ENCODE data around the gene KRTCAP2.
"Not testable (repeated sequence)": the region's sequence is repeated elsewhere in the genome, so short reads cannot be mapped to it uniquely, and the experiment has no call there.

KRTCAP2 gene

DNA sequence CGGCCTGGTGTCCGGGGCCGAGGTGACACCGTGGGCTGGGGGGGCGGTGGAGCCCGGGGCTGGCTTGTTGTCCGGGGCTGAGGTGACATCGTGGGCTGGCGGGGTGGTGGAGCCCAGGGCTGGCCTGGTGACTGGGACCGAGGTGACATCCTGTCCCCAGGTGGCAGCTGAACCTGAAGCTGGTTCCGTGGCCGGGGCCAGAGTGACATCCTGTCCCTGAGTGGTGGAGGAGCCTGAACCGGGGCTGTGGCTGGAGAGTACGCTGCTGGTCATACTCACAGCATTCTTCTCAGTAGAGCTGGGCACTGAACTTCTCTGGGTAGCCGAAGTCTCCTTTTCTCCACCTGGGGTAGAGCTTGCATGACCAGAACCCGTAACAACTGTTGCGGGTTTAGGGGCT lies 18.8 kb upstream of the KRTCAP2 start:
- no peaks in the 10 kb centered on the region for H3K36me3 ChIP-seq (ENCODE audit: control insufficient read depth in 1 of 2, insufficient read depth in 2 of 2, low read length in 2 of 2)
- H3K4me3 ChIP-seq (ENCODE audit: low read depth in 1 of 2, low read length in 2 of 2) = peak overlapping the region in 1 of 2 donors; percentile 57
- H3K4me1 ChIP-seq (ENCODE audit: control insufficient read depth in 1 of 2, insufficient read depth in 2 of 2, low read length in 2 of 2) = peaks cover 27 to 33% of the 10 kb centered on the region in 2 donors
- H3K27me3 ChIP-seq (ENCODE audit: control insufficient read depth in 1 of 2, insufficient read depth in 2 of 2, low read length in 2 of 2) = no peaks in the 10 kb centered on the region
- no peak overlapping the region for H3K27ac ChIP-seq (ENCODE audit: low read depth, low read length)
- no peaks in the 10 kb centered on the region for H3K9me3 ChIP-seq (ENCODE audit: control insufficient read depth in 1 of 2, low read length in 2 of 2)
- H3K9ac ChIP-seq (ENCODE audit: low read depth in 1 of 2, low read length in 2 of 2) = peak overlapping the region in 1 of 2 donors; percentile 79

DNA sequence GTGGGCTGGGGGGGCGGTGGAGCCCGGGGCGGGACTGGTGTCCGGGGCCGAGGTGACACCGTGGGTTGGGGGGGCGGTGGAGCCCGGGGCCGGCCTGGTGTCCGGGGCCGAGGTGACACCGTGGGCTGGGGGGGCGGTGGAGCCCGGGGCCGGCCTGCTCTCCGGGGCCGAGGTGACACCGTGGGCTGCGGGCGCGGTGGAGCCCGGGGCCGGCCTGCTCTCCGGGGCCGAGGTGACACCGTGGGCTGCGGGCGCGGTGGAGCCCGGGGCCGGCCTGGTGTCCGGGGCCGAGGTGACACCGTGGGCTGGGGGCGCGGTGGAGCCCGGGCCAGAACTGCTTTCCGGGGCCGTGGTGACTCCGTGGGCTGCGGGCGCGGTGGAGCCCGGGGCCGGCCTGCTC lies 16.8 kb upstream of the KRTCAP2 start:
- not testable (repeated sequence) for H3K9me3 ChIP-seq (ENCODE audit: control insufficient read depth in 1 of 2, low read length in 2 of 2); H3K9ac ChIP-seq (ENCODE audit: low read depth in 1 of 2, low read length in 2 of 2); H3K36me3 ChIP-seq (ENCODE audit: control insufficient read depth in 1 of 2, insufficient read depth in 2 of 2, low read length in 2 of 2); H3K4me3 ChIP-seq (ENCODE audit: low read depth in 1 of 2, low read length in 2 of 2); H3K27me3 ChIP-seq (ENCODE audit: control insufficient read depth in 1 of 2, insufficient read depth in 2 of 2, low read length in 2 of 2); H3K27ac ChIP-seq (ENCODE audit: low read depth, low read length)
- peaks cover 44 to 47% of the 10 kb centered on the region in 2 donors for H3K4me1 ChIP-seq (ENCODE audit: control insufficient read depth in 1 of 2, insufficient read depth in 2 of 2, low read length in 2 of 2)

DNA sequence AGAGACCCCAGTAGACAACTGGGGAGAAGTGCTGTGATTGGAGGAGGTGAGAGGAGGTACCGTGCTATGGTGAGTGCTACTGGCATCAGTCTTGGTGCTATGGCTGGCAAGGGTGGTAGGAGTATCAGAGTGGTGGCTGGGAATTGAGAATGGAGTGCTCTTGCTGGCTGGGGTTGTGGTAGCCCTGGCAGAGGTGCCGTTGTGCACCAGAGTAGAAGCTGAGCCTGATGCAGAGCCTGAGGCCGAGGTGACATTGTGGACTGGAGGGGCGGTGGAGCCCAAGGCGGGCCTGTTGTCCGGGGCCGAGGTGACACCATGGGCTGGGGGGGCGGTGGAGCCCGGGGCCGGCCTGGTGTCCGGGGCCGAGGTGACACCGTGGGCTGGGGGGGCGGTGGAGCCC lies 15.2 kb upstream of the KRTCAP2 start:
- no peaks in the 10 kb centered on the region for H3K27me3 ChIP-seq (ENCODE audit: control insufficient read depth in 1 of 2, insufficient read depth in 2 of 2, low read length in 2 of 2)

DNA sequence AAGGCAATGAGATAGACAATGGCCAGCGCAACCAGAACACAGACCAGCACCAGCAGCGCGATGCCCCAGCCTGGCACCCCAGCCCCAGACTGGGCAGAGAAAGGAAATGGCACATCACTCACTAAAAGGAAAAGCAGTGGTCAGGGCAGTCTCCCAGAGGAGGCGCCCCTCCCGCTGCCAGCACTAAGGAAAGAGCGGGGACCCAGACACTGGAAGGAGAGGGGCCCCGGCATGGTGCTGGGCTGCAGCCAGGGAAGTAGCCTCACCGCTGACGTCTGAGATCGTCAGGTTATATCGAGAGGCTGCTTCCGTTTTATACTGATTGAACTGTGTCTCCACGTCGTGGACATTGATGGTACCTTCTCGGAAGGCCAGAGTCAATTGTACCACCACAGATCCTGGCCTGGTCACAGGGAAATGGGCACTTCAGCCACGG lies 14.4 kb upstream of the KRTCAP2 start:
- H3K36me3 ChIP-seq (ENCODE audit: control insufficient read depth in 1 of 2, insufficient read depth in 2 of 2, low read length in 2 of 2) = no peaks in the 10 kb centered on the region
- no peak overlapping the region for H3K9ac ChIP-seq (ENCODE audit: low read depth in 1 of 2, low read length in 2 of 2)
- H3K9me3 ChIP-seq (ENCODE audit: control insufficient read depth in 1 of 2, low read length in 2 of 2) = no peaks in the 10 kb centered on the region
- no peak overlapping the region for H3K4me3 ChIP-seq (ENCODE audit: low read depth in 1 of 2, low read length in 2 of 2)
- H3K4me1 ChIP-seq (ENCODE audit: control insufficient read depth in 1 of 2, insufficient read depth in 2 of 2, low read length in 2 of 2) = peaks cover 36 to 42% of the 10 kb centered on the region in 2 donors
- no peaks in the 10 kb centered on the region for H3K27me3 ChIP-seq (ENCODE audit: control insufficient read depth in 1 of 2, insufficient read depth in 2 of 2, low read length in 2 of 2)
- H3K27ac ChIP-seq (ENCODE audit: low read depth, low read length) = no peak overlapping the region

More for the DNA sequence above, 15.2 kb upstream of the KRTCAP2 start:
- H3K9ac ChIP-seq (ENCODE audit: low read depth in 1 of 2, low read length in 2 of 2) = no peak overlapping the region
- no peak overlapping the region for H3K27ac ChIP-seq (ENCODE audit: low read depth, low read length)
- H3K9me3 ChIP-seq (ENCODE audit: control insufficient read depth in 1 of 2, low read length in 2 of 2) = no peaks in the 10 kb centered on the region
- H3K36me3 ChIP-seq (ENCODE audit: control insufficient read depth in 1 of 2, insufficient read depth in 2 of 2, low read length in 2 of 2) = no peaks in the 10 kb centered on the region
- H3K4me3 ChIP-seq (ENCODE audit: low read depth in 1 of 2, low read length in 2 of 2) = no peak overlapping the region
- H3K4me1 ChIP-seq (ENCODE audit: control insufficient read depth in 1 of 2, insufficient read depth in 2 of 2, low read length in 2 of 2) = peaks cover 42% of the 10 kb centered on the region in 2 donors

DNA sequence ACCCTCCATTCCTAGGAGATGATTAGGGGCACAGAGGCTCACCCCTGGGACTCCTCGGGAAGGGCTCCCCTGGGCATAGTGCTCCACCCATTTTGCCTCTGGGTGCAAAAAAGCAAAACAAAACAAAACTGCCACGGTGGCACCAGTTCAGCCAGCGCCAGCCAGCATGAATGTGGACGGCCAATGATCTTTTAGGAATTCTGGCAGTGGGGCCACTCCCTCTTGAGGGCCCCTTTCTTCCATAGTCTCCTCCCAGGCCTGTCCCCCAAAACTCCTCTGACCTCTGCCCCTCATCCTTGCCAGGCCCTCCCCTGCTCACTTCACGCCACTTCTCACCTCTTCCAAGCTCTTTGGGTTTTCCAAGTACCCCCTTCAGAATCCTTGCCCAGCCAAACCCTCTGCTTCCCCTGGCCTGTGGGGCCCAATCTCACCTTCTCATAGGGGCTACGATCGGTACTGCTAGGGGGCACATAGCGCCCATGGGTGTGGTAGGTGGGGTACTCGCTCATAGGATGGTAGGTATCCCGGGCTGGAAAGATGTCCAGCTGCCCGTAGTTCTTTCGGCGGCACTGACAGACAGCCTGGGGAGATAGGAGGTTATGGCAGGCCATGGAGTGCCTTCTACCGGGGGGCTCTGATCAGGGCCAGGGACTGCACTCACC lies 13.8 kb upstream of the KRTCAP2 start:
- Histone ChIP-seq H3K27ac (ENCODE audit: low read depth, low read length) (peak overlapping the region; percentile 45), H3K27me3 (ENCODE audit: control insufficient read depth in 1 of 2, insufficient read depth in 2 of 2, low read length in 2 of 2) (no peaks in the 10 kb centered on the region), H3K9me3 (ENCODE audit: control insufficient read depth in 1 of 2, low read length in 2 of 2) (no peaks in the 10 kb centered on the region), H3K4me3 (ENCODE audit: low read depth in 1 of 2, low read length in 2 of 2) (peak overlapping the region in 1 of 2 donors; percentile 13), H3K4me1 (ENCODE audit: control insufficient read depth in 1 of 2, insufficient read depth in 2 of 2, low read length in 2 of 2) (peaks cover 33 to 43% of the 10 kb centered on the region in 2 donors), H3K36me3 (ENCODE audit: control insufficient read depth in 1 of 2, insufficient read depth in 2 of 2, low read length in 2 of 2) (no peaks in the 10 kb centered on the region), H3K9ac (ENCODE audit: low read depth in 1 of 2, low read length in 2 of 2) (peak overlapping the region in 1 of 2 donors; percentile 55)

DNA sequence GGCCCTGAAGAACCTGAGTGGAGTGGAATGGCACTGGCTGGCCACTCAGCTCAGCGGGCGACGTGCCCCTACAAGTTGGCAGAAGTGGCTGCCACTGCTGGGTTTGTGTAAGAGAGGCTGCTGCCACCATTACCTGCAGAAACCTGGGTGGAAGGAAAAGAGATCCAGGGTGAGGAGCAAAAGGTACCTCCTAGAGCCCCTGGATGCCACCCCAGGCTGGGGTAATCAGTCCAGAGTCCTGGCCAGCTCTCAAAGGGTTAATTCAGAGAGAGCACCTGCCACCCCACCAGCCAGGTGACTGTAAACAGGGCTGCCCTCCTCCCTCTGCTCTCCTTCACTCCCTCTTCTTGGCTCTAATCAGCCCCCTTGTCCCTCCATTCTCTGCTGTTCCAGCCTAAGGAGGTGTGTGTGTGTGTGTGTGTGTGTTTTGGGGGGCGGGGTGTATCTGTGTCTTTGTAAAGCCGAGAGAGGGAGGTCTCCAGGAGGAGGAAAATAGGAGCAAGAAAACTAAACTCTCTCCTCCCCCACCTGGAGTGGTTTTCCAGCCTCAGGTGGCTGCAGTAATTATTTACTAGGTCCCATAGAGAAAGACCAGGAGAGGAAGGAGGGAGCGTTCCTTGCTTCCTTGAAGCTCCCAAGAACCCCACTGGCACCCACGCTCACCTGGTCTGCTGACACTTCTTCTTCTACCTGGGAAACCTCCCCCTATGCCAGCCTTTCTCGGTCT lies 13.1 kb upstream of the KRTCAP2 start:
- Histone ChIP-seq H3K9me3 (ENCODE audit: control insufficient read depth in 1 of 2, low read length in 2 of 2) (no peaks in the 10 kb centered on the region), H3K27me3 (ENCODE audit: control insufficient read depth in 1 of 2, insufficient read depth in 2 of 2, low read length in 2 of 2) (no peaks in the 10 kb centered on the region), H3K4me3 (ENCODE audit: low read depth in 1 of 2, low read length in 2 of 2) (peak overlapping the region in 1 of 2 donors; percentile 13), H3K36me3 (ENCODE audit: control insufficient read depth in 1 of 2, insufficient read depth in 2 of 2, low read length in 2 of 2) (no peaks in the 10 kb centered on the region), H3K9ac (ENCODE audit: low read depth in 1 of 2, low read length in 2 of 2) (peak overlapping the region in 1 of 2 donors; percentile 55), H3K27ac (ENCODE audit: low read depth, low read length) (peak overlapping the region; percentile 45), H3K4me1 (ENCODE audit: control insufficient read depth in 1 of 2, insufficient read depth in 2 of 2, low read length in 2 of 2) (peaks cover 35 to 50% of the 10 kb centered on the region in 2 donors)

DNA sequence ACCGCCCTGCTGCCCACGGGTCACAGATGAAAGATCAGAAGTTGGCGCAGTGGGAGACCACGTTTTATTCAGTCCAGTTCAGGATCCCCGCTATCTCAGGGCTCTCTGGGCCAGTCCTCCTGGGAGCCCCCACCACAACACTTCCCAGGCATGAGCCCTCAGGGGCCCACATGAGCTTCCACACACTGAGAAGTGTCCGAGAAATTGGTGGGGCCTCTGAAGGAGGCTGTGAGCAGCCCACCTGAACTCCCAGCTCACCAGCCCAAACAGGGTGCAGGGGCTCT lies 12.6 kb upstream of the KRTCAP2 start:
- Histone ChIP-seq H3K27ac (ENCODE audit: low read depth, low read length) (peak overlapping the region; percentile 61), H3K9me3 (ENCODE audit: control insufficient read depth in 1 of 2, low read length in 2 of 2) (no peaks in the 10 kb centered on the region), H3K36me3 (ENCODE audit: control insufficient read depth in 1 of 2, insufficient read depth in 2 of 2, low read length in 2 of 2) (no peaks in the 10 kb centered on the region), H3K4me1 (ENCODE audit: control insufficient read depth in 1 of 2, insufficient read depth in 2 of 2, low read length in 2 of 2) (peaks cover 37 to 51% of the 10 kb centered on the region in 2 donors), H3K4me3 (ENCODE audit: low read depth in 1 of 2, low read length in 2 of 2) (peak overlapping the region in 1 of 2 donors; percentile 36), H3K27me3 (ENCODE audit: control insufficient read depth in 1 of 2, insufficient read depth in 2 of 2, low read length in 2 of 2) (no peaks in the 10 kb centered on the region), H3K9ac (ENCODE audit: low read depth in 1 of 2, low read length in 2 of 2) (peak overlapping the region in 1 of 2 donors; percentile 55)

DNA sequence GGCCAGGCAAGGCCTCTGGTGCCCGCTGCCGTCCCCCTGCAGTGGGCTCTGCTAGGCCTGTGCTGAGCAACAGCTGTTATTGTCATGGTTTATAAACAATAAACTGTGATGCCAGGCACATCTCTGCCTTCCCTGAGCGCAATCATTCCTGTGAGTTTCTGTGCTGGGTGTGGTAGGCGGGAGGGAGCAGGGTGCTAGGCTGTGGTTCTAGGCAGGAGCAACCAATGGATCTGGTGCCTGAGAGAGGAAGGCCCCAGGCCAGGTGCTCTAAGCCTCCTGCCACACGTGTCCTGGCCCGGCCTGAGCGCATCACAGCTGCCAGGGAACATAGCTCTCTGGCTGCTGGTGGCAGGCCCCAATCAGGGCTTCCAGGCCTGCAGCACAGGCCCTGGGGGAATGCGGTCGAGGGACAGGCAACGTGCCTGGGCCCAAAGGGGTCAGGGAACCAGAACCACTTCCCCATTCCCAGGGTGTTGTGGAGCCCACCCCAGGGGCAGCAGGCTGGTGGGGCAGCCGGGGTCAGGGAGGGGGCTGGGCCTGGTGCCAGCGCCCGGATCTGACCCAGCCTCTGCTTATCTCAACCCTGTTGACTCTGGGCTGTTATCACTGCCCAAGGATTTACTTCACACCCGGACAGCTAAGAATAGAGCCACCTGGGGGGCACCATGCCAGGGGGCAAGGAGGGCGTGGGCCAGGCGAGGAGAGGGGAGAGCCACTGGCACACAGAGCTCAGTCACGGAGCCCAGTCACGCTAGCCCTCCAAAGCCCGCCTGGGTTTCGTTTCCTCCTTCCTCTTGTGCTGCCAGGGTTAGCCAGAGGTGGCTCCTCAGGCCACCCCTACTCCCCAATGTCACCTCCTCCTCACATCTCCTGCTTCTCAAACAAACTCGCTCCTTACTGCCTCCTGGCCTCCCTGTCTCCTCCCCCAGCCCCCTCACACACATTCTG lies 12.0 kb upstream of the KRTCAP2 start:
- peak overlapping the region; percentile 61 for H3K27ac ChIP-seq (ENCODE audit: low read depth, low read length)
- H3K9ac ChIP-seq (ENCODE audit: low read depth in 1 of 2, low read length in 2 of 2) = peak overlapping the region; percentile 18 to 55
- no peaks in the 10 kb centered on the region for H3K36me3 ChIP-seq (ENCODE audit: control insufficient read depth in 1 of 2, insufficient read depth in 2 of 2, low read length in 2 of 2)
- peaks cover 37 to 51% of the 10 kb centered on the region in 2 donors for H3K4me1 ChIP-seq (ENCODE audit: control insufficient read depth in 1 of 2, insufficient read depth in 2 of 2, low read length in 2 of 2)
- H3K27me3 ChIP-seq (ENCODE audit: control insufficient read depth in 1 of 2, insufficient read depth in 2 of 2, low read length in 2 of 2) = no peaks in the 10 kb centered on the region
- H3K9me3 ChIP-seq (ENCODE audit: control insufficient read depth in 1 of 2, low read length in 2 of 2) = no peaks in the 10 kb centered on the region
- H3K4me3 ChIP-seq (ENCODE audit: low read depth in 1 of 2, low read length in 2 of 2) = peak overlapping the region in 1 of 2 donors; percentile 36

DNA sequence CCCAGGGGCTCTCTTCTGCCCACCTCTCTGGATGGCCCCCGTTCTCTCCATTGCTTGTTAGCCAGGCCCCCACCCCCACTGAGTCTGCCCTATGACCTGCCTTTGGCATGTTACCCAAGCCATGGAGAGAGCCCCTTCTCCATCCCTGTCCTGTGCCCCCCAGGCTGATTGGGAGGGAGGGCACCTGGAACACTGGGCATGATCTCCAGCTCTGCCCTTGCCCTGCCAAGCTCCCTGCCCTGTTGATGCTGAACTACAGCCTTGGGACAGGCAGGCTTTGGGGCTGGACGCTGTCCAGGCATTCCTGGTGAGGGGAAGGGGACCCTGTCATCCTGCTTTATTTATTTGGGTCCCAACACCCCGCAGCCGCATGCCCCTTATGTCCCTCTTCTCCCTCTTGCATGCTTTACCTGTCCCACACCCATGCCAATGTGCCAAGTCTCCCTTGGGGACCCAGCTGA lies 11.3 kb upstream of the KRTCAP2 start:
- no peak overlapping the region for H3K4me3 ChIP-seq (ENCODE audit: low read depth in 1 of 2, low read length in 2 of 2)
- H3K27ac ChIP-seq (ENCODE audit: low read depth, low read length) = no peak overlapping the region
- H3K27me3 ChIP-seq (ENCODE audit: control insufficient read depth in 1 of 2, insufficient read depth in 2 of 2, low read length in 2 of 2) = no peaks in the 10 kb centered on the region
- peaks cover 40 to 52% of the 10 kb centered on the region in 2 donors for H3K4me1 ChIP-seq (ENCODE audit: control insufficient read depth in 1 of 2, insufficient read depth in 2 of 2, low read length in 2 of 2)
- no peaks in the 10 kb centered on the region for H3K9me3 ChIP-seq (ENCODE audit: control insufficient read depth in 1 of 2, low read length in 2 of 2)
- no peaks in the 10 kb centered on the region for H3K36me3 ChIP-seq (ENCODE audit: control insufficient read depth in 1 of 2, insufficient read depth in 2 of 2, low read length in 2 of 2)
- H3K9ac ChIP-seq (ENCODE audit: low read depth in 1 of 2, low read length in 2 of 2) = no peak overlapping the region

Data from duodenal mucosa (tissue), 2 donors.